SK-N-SH treated with all-trans-retinoic acid at 6 μM for 48 hours (cell line): ENCODE data around the gene PDCL3.

ENCODE experiments used
- ARNTL ChIP-seq: fragments of 450-650 bp; formaldehyde crosslinking; IDR thresholded peaks from 2 replicates; pipeline ENCODE4 v1.5.0; 2020; ENCODE audit warnings: low read depth, mild to moderate bottlenecking, moderate library complexity, borderline replicate concordance
- CREB5 ChIP-seq: fragments of 250-450 bp; sonication (Bioruptor Pico); IDR thresholded peaks from 2 replicates; pipeline ENCODE4 v1.5.1; 2020; ENCODE audit warnings: low read depth, mild to moderate bottlenecking, moderate library complexity
- OSR1 ChIP-seq: fragments of 250-450 bp; sonication (Bioruptor Pico); IDR thresholded peaks from 2 replicates; pipeline ENCODE4 v1.8.0; 2022; ENCODE audit warnings: moderate library complexity, mild to moderate bottlenecking, inconsistent platforms
- PPARA ChIP-seq: fragments of 250-450 bp; sonication (Bioruptor Pico); IDR thresholded peaks from 2 replicates; pipeline ENCODE4 v1.5.0; 2020; ENCODE audit warnings: mild to moderate bottlenecking, borderline replicate concordance
- SNAI2 ChIP-seq: fragments of 250-450 bp; sonication (Bioruptor Pico); IDR thresholded peaks from 2 replicates; pipeline ENCODE4 v1.5.0; 2020; ENCODE audit warnings: mild to moderate bottlenecking, moderate library complexity
- TCF4 ChIP-seq: fragments of 250-450 bp; sonication (Bioruptor Pico); IDR thresholded peaks from 2 replicates; pipeline ENCODE4 v1.8.0; 2021; ENCODE audit warnings: mild to moderate bottlenecking, moderate library complexity, borderline replicate concordance
- TOX ChIP-seq: fragments of 250-450 bp; sonication (Bioruptor Pico); IDR thresholded peaks from 2 replicates; pipeline ENCODE4 v1.8.0; 2021; ENCODE audit warnings: mild to moderate bottlenecking, moderate library complexity, borderline replicate concordance
- ZC3H10 ChIP-seq: fragments of 250-450 bp; sonication (Bioruptor Pico); IDR thresholded peaks from 2 replicates; pipeline ENCODE4 v1.5.1; 2021; ENCODE audit warnings: mild to moderate bottlenecking, moderate library complexity
- ZFP3 ChIP-seq: fragments of 250-450 bp; sonication (Bioruptor Pico); IDR thresholded peaks from 2 replicates; pipeline ENCODE4 v1.5.0; 2020; ENCODE audit warnings: mild to moderate bottlenecking, moderate library complexity
- ZFP30 ChIP-seq: fragments of 450-650 bp; formaldehyde crosslinking; IDR thresholded peaks from 2 replicates; pipeline ENCODE4 v1.5.0; 2022; ENCODE audit warnings: mild to moderate bottlenecking, moderate library complexity
- ZNF565 ChIP-seq: fragments of 450-650 bp; formaldehyde crosslinking; conservative IDR thresholded peaks from 2 replicates; pipeline ENCODE4 v1.5.0; 2020; ENCODE audit warnings: low read depth, mild to moderate bottlenecking, moderate library complexity
- ZNF70 ChIP-seq: fragments of 450-650 bp; formaldehyde crosslinking; IDR thresholded peaks from 2 replicates; pipeline ENCODE4 v1.5.0; 2020; ENCODE audit warnings: mild to moderate bottlenecking, moderate library complexity
- TF ChIP-seq, protein P1 (sequence below): fragments of 250-450 bp; sonication (Bioruptor Pico); IDR thresholded peaks from 2 replicates; pipeline ENCODE4 v1.8.0; 2020; ENCODE audit warnings: mild to moderate bottlenecking, moderate library complexity, borderline replicate concordance
- TF ChIP-seq, protein P2 (sequence below): fragments of 250-450 bp; sonication (Bioruptor Pico); IDR thresholded peaks from 2 replicates; pipeline ENCODE4 v1.5.1; 2021; ENCODE audit warnings: mild to moderate bottlenecking, moderate library complexity

GRCh38 chr2:100529900-100530299 lies 32.9 kb upstream of the PDCL3 start:
- TF ChIP-seq ZNF565 (CRISPR knock-in tag) (no peak), ZFP30 (CRISPR knock-in tag) (no peak), ARNTL (CRISPR knock-in tag) (no peak), SNAI2 (CRISPR knock-in tag) (no peak), CREB5 (CRISPR knock-in tag) (no peak), TCF4 (CRISPR knock-in tag) (no peak), PPARA (CRISPR knock-in tag) (no peak), ZNF70 (no peak), TOX (CRISPR knock-in tag) (no peak), ZC3H10 (CRISPR knock-in tag) (no peak), ZFP3 (CRISPR knock-in tag) (no peak), OSR1 (CRISPR knock-in tag) (no peak)
- TF ChIP-seq, protein P1, sequence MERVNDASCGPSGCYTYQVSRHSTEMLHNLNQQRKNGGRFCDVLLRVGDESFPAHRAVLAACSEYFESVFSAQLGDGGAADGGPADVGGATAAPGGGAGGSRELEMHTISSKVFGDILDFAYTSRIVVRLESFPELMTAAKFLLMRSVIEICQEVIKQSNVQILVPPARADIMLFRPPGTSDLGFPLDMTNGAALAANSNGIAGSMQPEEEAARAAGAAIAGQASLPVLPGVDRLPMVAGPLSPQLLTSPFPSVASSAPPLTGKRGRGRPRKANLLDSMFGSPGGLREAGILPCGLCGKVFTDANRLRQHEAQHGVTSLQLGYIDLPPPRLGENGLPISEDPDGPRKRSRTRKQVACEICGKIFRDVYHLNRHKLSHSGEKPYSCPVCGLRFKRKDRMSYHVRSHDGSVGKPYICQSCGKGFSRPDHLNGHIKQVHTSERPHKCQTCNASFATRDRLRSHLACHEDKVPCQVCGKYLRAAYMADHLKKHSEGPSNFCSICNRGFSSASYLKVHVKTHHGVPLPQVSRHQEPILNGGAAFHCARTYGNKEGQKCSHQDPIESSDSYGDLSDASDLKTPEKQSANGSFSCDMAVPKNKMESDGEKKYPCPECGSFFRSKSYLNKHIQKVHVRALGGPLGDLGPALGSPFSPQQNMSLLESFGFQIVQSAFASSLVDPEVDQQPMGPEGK = no peak
- TF ChIP-seq, protein P2, sequence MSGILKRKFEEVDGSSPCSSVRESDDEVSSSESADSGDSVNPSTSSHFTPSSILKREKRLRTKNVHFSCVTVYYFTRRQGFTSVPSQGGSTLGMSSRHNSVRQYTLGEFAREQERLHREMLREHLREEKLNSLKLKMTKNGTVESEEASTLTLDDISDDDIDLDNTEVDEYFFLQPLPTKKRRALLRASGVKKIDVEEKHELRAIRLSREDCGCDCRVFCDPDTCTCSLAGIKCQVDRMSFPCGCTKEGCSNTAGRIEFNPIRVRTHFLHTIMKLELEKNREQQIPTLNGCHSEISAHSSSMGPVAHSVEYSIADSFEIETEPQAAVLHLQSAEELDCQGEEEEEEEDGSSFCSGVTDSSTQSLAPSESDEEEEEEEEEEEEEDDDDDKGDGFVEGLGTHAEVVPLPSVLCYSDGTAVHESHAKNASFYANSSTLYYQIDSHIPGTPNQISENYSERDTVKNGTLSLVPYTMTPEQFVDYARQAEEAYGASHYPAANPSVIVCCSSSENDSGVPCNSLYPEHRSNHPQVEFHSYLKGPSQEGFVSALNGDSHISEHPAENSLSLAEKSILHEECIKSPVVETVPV (CRISPR knock-in tag) = no peak
